GM21723 (cell line): ENCODE data around the gene PTPRM.

ENCODE experiments used
- ATAC-seq: cut with Tn5 transposase; IDR thresholded peaks from one replicate; pipeline ENCODE4 v1.9.1; 2021; ENCODE audit warnings: mild to moderate bottlenecking, moderate library complexity; ENCODE audit not compliant: unreplicated experiment

Gene PTPRM

GRCh38 chr18:7567474-7568425, 634 bp downstream of the PTPRM start:
- ATAC-seq, result no peak

- no peak for ATAC-seq
These were observed 1.3 kb downstream of the PTPRM start for GRCh38 chr18:7568426-7568825.

- ATAC-seq, result no peak
These were observed 4.5 kb downstream of the PTPRM start for GRCh38 chr18:7571626-7572025.

GRCh38 chr18:7572822-7573221, 5.7 kb downstream of the PTPRM start:
- no peak for ATAC-seq

- no peak for ATAC-seq
These were observed 8.4 kb downstream of the PTPRM start for GRCh38 chr18:7575465-7576028.

GRCh38 chr18:7576077-7576476, 9.0 kb downstream of the PTPRM start:
- ATAC-seq, result no peak

GRCh38 chr18:7576685-7577084, 9.6 kb downstream of the PTPRM start:
- ATAC-seq, result no peak

- ATAC-seq, result no peak
These were observed 10.6 kb downstream of the PTPRM start for GRCh38 chr18:7577706-7578105.

- no peak for ATAC-seq
These were observed 12.2 kb downstream of the PTPRM start for GRCh38 chr18:7579176-7579917.

- ATAC-seq, result no peak
These were observed 12.9 kb downstream of the PTPRM start for GRCh38 chr18:7579918-7580542.

- no peak for ATAC-seq
These were observed 17.6 kb downstream of the PTPRM start for GRCh38 chr18:7584646-7585275.

- ATAC-seq, result no peak
These were observed 18.2 kb downstream of the PTPRM start for GRCh38 chr18:7585276-7585670.

GRCh38 chr18:7586379-7586778, 19.3 kb downstream of the PTPRM start:
- ATAC-seq, result no peak

GRCh38 chr18:7590826-7591560, 23.9 kb downstream of the PTPRM start:
- ATAC-seq, result no peak

- ATAC-seq, result no peak
These were observed 25.4 kb downstream of the PTPRM start for GRCh38 chr18:7592305-7593071.

- ATAC-seq, result no peak
These were observed 26.2 kb downstream of the PTPRM start for GRCh38 chr18:7593218-7593819.

GRCh38 chr18:7596147-7596546, 29.0 kb downstream of the PTPRM start:
- ATAC-seq, result no peak

GRCh38 chr18:7597500-7597899, 30.4 kb downstream of the PTPRM start:
- no peak for ATAC-seq
